Endothelial cell of umbilical vein (primary cell): ENCODE data around the gene MAP2K5. TPM values are rescaled to one million over a fixed set of nuclear protein-coding genes. Genes with fewer than 3 reads are reported as not detected.

Experiments used
- BruUV-seq: library from RNA; stranded (reverse); fragments of 400-500 nt; replicated peaks from 2 replicates; lab custom pipeline; 2021; lab: Mats Ljungman, UMichigan
- CTCF ChIA-PET: fragments of 300-600, 350-600 bp; sonication (Branson Sonifier 250); formaldehyde crosslinking; loops from one replicate; lab custom pipeline; 2021; ENCODE audit warnings: antibody characterized with exemption, inconsistent platforms; lab: Charles Lee
- POLR2A ChIA-PET: fragments of 300-600, 350-600 bp; sonication (Branson Sonifier 250); formaldehyde crosslinking; loops from one replicate; lab custom pipeline; 2021; ENCODE audit warnings: antibody characterized with exemption, inconsistent platforms; lab: Charles Lee
- DNase-seq: peaks from one replicate; pipeline ENCODE4 v3.0.0-alpha.2; 2011; ENCODE audit warnings: low read depth, low spot score
- FAIRE-seq: peaks from 2 replicates; lab custom pipeline; 2011; peaks lifted over from hg19 to GRCh38; lab: Jason Lieb, UNC
- H2AFZ ChIP-seq: 2 replicates; pipeline ENCODE4 v1.6.0; 2012; ENCODE audit warnings: low read depth, low read length, control low read depth, inconsistent platforms
- H3K27ac ChIP-seq: 2 replicates; pipeline ENCODE4 v1.5.1; 2011; ENCODE audit warnings: low read depth, mild to moderate bottlenecking, control low read depth, low read length, moderate library complexity; ENCODE audit not compliant: insufficient read depth
- H3K27me3 ChIP-seq, 2 experiments: 2 replicates each; pipeline versions ENCODE4 v1.6.0 to v1.6.1; 2011; ENCODE audit warnings: low read length in 2 of 2, mixed read lengths in 1 of 2; ENCODE audit not compliant: control insufficient read depth in 2 of 2, insufficient read depth in 2 of 2
- H3K36me3 ChIP-seq, 2 experiments: 2 replicates in 1 of 2; 3 replicates in 1 of 2; pipeline ENCODE4 v1.5.1; 2011; ENCODE audit warnings: low read length in 2 of 2, mild to moderate bottlenecking in 1 of 2, moderate library complexity in 1 of 2; ENCODE audit not compliant: control insufficient read depth in 2 of 2, insufficient read depth in 2 of 2; ENCODE audit errors: extremely low read depth in 1 of 2
- H3K4me1 ChIP-seq: 3 replicates; pipeline ENCODE4 v1.5.1; 2011; ENCODE audit warnings: mild to moderate bottlenecking, low read length; ENCODE audit not compliant: control insufficient read depth, insufficient read depth; ENCODE audit errors: extremely low read depth
- H3K4me2 ChIP-seq: 2 replicates; pipeline ENCODE4 v1.6.1; 2011; ENCODE audit warnings: low read length, control low read depth, mixed read lengths; ENCODE audit not compliant: insufficient read depth
- H3K4me3 ChIP-seq, 3 experiments: fragments of 200-600 bp in 1 of 3; sonication (generic), shearing (Covaris generic) in 1 of 3; replicated peaks in 1 of 3; 2 replicates each; pipeline ENCODE4 v1.5.1; 2011 to 2016; ENCODE audit warnings: control low read depth in 3 of 3, low read length in 3 of 3, mild to moderate bottlenecking in 2 of 3, inconsistent platforms in 1 of 3, low read depth in 1 of 3, moderate library complexity in 1 of 3; ENCODE audit not compliant: insufficient read depth in 1 of 3
- H3K79me2 ChIP-seq: 2 replicates; pipeline ENCODE4 v1.6.0; 2012; ENCODE audit warnings: low read length, inconsistent platforms; ENCODE audit not compliant: control insufficient read depth, insufficient read depth
- H3K9ac ChIP-seq: replicated peaks from 2 replicates; pipeline ENCODE3; 2011; ENCODE audit warnings: low read length, control low read depth; ENCODE audit not compliant: insufficient read depth; ENCODE audit errors: extremely low read depth
- H3K9me1 ChIP-seq: replicated peaks from 3 replicates; pipeline ENCODE4 v1.6.0; 2011; ENCODE audit warnings: mild to moderate bottlenecking, low read length; ENCODE audit not compliant: control insufficient read depth, insufficient read depth; ENCODE audit errors: extremely low read depth
- H3K9me3 ChIP-seq: replicated peaks from 2 replicates; pipeline ENCODE4 v1.5.1; 2012; ENCODE audit warnings: low read length, inconsistent platforms; ENCODE audit not compliant: control insufficient read depth, insufficient read depth
- H4K20me1 ChIP-seq: replicated peaks from 2 replicates; pipeline ENCODE3; 2011; ENCODE audit warnings: mild to moderate bottlenecking, low read length; ENCODE audit not compliant: control insufficient read depth, insufficient read depth; ENCODE audit errors: extremely low read depth
- CTCF ChIP-seq, 2 donors: IDR thresholded peaks; 1 replicate in 1 of 2; 2 replicates in 1 of 2; pipeline ENCODE4 v1.5.1; 2011; ENCODE audit warnings: low read length in 2 of 2, mild to moderate bottlenecking in 2 of 2, moderate library complexity in 2 of 2, control low read depth in 1 of 2, inconsistent platforms in 1 of 2, low read depth in 1 of 2; ENCODE audit not compliant: insufficient read depth in 1 of 2; ENCODE audit errors: extremely low read depth in 1 of 2
- EZH2 ChIP-seq: IDR thresholded peaks from 2 replicates; pipeline ENCODE4 v1.6.1; 2012; ENCODE audit warnings: borderline replicate concordance, low read depth, mild to moderate bottlenecking, moderate library complexity, low read length, inconsistent platforms; ENCODE audit not compliant: severe bottlenecking
- FOS ChIP-seq: IDR thresholded peaks from 2 replicates; pipeline ENCODE4 v1.6.1; 2011; ENCODE audit warnings: mild to moderate bottlenecking, low read length, moderate library complexity, borderline replicate concordance; ENCODE audit not compliant: insufficient read depth
- GATA2 ChIP-seq: IDR thresholded peaks from 2 replicates; pipeline ENCODE4 v1.7.0; 2011; ENCODE audit warnings: low read depth, mild to moderate bottlenecking, moderate library complexity, mixed read lengths, low read length; ENCODE audit not compliant: insufficient read length, insufficient read depth
- JUN ChIP-seq: IDR thresholded peaks from 2 replicates; pipeline ENCODE4 v1.6.1; 2011; ENCODE audit warnings: borderline replicate concordance, low read depth; ENCODE audit not compliant: insufficient read length, insufficient read depth
- MAX ChIP-seq: IDR thresholded peaks from 2 replicates; pipeline ENCODE4 v1.6.1; 2011; ENCODE audit not compliant: insufficient read depth, insufficient read length
- MYC ChIP-seq: IDR thresholded peaks from one replicate; pipeline ENCODE4 v1.6.1; 2011; ENCODE audit warnings: mild to moderate bottlenecking, low read depth, low read length
- POLR2A ChIP-seq: IDR thresholded peaks from 2 replicates; pipeline ENCODE4 v1.6.1; 2012; ENCODE audit warnings: low read depth, mild to moderate bottlenecking, control low read depth, low read length
- POLR2AphosphoS5 ChIP-seq: IDR thresholded peaks from 2 replicates; pipeline ENCODE4 v1.6.1; 2012; ENCODE audit warnings: low read depth, mild to moderate bottlenecking, control low read depth, low read length, moderate library complexity; ENCODE audit not compliant: insufficient read depth
- dilution Hi-C: fragments of 300-500 bp; cut with MboI; formaldehyde crosslinking; loops from one replicate; pipeline ENCODE4 v1.15.0; 2019; ENCODE audit warnings: low sequenced_read_pairs; ENCODE audit not compliant: extremely low pct_ligation_motif_present
- intact Hi-C: fragments of 100-400 bp; cut with micrococcal nuclease; formaldehyde crosslinking; loops from one replicate; pipeline ENCODE4 v1.10.0; 2022
- polyA plus RNA-seq, 4 experiments: library from polyadenylated mRNA; depleted of rRNA in 3 of 4; stranded (reverse) in 3 of 4; unstranded in 1 of 4; fragments of >200 nt; gene quantifications; 2 replicates each; pipeline versions ENCODE4 v1.2.1 to v1.2.3, GENCODE V29; 2011 to 2012; ENCODE audit warnings: missing spikeins in 1 of 4
- total RNA-seq: library from RNA; stranded (reverse); gene quantifications from 2 replicates; pipeline ENCODE4 v1.2.3, GENCODE V29; 2021

Gene MAP2K5
- total and polyA plus RNA-seq, 2 donors (not counting 3 experiments of a cell fraction or from before 2014, with no cell fraction given), result 4.9 to 24.7 TPM

DNA sequence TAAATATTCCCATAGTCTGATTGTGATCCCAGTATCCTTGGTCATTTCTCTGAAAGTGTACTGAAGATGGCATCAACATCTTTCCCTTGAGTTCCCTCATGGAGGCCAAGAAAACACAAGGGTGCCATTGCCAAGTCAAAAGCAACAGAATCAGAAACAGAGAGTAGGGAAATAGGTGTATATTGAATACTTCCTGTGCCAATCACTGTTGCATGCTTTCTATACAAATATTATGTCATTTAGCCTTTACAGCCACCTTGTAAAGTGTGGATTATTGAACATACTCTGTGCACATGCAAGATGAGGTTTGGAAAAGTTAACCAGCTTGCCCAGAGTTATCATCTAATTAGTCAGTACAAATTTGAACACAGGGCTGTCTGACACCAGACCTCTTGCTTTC is 117.9 kb downstream of the MAP2K5 start:
- dilution Hi-C loops, result no loop called here
- DNase-seq (no peak), FAIRE-seq (no peak)
- no TSS peak for BruUV-seq
- H3K4me1 ChIP-seq, result no peaks in the 10 kb centered on the region
- H3K9me1 ChIP-seq, result no peaks in the 10 kb centered on the region
- CTCF ChIA-PET, result interaction anchor here (0.6 kb wide), 3 partner anchors 10 to 198 kb away, joined by 3 to 4 read pairs (median 3); no protein-coding TSS in a partner anchor
- intact Hi-C loops, result no loop called here
- no peak overlapping the region for H3K4me3 ChIP-seq
- H3K27me3 ChIP-seq, result no peaks in the 10 kb centered on the region
- H3K79me2 ChIP-seq, result no peaks in the 10 kb centered on the region
- no peaks in the 10 kb centered on the region for H4K20me1 ChIP-seq
- no peaks in the 10 kb centered on the region for H3K9me3 ChIP-seq
- H3K9ac ChIP-seq, result no peak overlapping the region
- H3K27ac ChIP-seq, result no peak overlapping the region
- no peak for TF ChIP-seq POLR2AphosphoS5
- H3K4me2 ChIP-seq, result no peak overlapping the region
- H3K36me3 ChIP-seq, result no peaks in the 10 kb centered on the region
- H2AFZ ChIP-seq, result no peak overlapping the region
- POLR2A ChIA-PET, result no interaction called here

GRCh38 chr15:67660874-67661606 is 118.5 kb downstream of the MAP2K5 start:
- no peak overlapping the region for H3K9ac ChIP-seq
- H3K79me2 ChIP-seq, result no peaks in the 10 kb centered on the region
- H4K20me1 ChIP-seq, result no peaks in the 10 kb centered on the region
- no peak overlapping the region for H2AFZ ChIP-seq
- no peaks in the 10 kb centered on the region for H3K9me1 ChIP-seq
- TF ChIP-seq MYC (no peak), EZH2 (no peak), JUN (no peak), GATA2 (no peak), POLR2A (no peak), POLR2AphosphoS5 (no peak), FOS (no peak), CTCF (IDR thresholded peaks at IDR 0.05; ENCODE audit: extremely low read depth in 1 of 2, insufficient read depth in 1 of 2, low read depth in 1 of 2, low read length in 2 of 2) (no peak), MAX (no peak)
- no peak overlapping the region for H3K27ac ChIP-seq
- H3K4me1 ChIP-seq, result no peaks in the 10 kb centered on the region
- ChIA-PET CTCF (interaction anchor here (0.6 to 1.4 kb wide), 3 partner anchors 10 to 20 kb away, joined by 3 to 4 read pairs (median 3); no protein-coding TSS in a partner anchor), POLR2A (no interaction called here)
- no peak overlapping the region for H3K4me3 ChIP-seq
- dilution Hi-C loops, result no loop called here
- no peak for DNase-seq
- H3K9me3 ChIP-seq, result no peaks in the 10 kb centered on the region
- intact Hi-C loops, result no loop called here
- H3K4me2 ChIP-seq, result no peak overlapping the region
- no peaks in the 10 kb centered on the region for H3K27me3 ChIP-seq
- no TSS peak for BruUV-seq
- no peak for FAIRE-seq
- H3K36me3 ChIP-seq, result no peaks in the 10 kb centered on the region
